Measurements from ENCODE around the gene ACRV1.

The ACRV1 gene

GRCh38 chr11:125690006-125690405 is 9.4 kb upstream of the ACRV1 start:
- Histone ChIP-seq H3K4me2 (ENCODE audit: low read length) (no peak overlapping the region), H3K9me3 (ENCODE audit: low read length) (no peaks in the 10 kb centered on the region), H3F3A (ENCODE audit: insufficient read depth, low read length) (no peaks in the 10 kb centered on the region), H3K9me2 (ENCODE audit: low read depth, low read length) (no peaks in the 10 kb centered on the region), H3K27ac (ENCODE audit: low read depth, low read length, poor library complexity, severe bottlenecking) (no peak overlapping the region), H3K79me2 (ENCODE audit: insufficient read depth, low read length) (no peaks in the 10 kb centered on the region), H3K36me3 (ENCODE audit: insufficient read depth, low read length) (no peaks in the 10 kb centered on the region), H3K27me3 (ENCODE audit: insufficient read depth, low read length) (no peaks in the 10 kb centered on the region), H3K4me1 (ENCODE audit: insufficient read depth, low read length, severe bottlenecking) (no peaks in the 10 kb centered on the region), H3K9ac (ENCODE audit: low read length) (no peak overlapping the region), H2AFZ (ENCODE audit: low read length) (no peak overlapping the region), H4K20me1 (ENCODE audit: insufficient read depth, low read length) (no peaks in the 10 kb centered on the region), H3K4me3 (ENCODE audit: low read depth, low read length, poor library complexity, severe bottlenecking) (no peak overlapping the region)
- no peak for TF ChIP-seq CTCF (IDR thresholded peaks at IDR 0.05; ENCODE audit: low read length)
- no peak for TF ChIP-seq EZH2 (IDR thresholded peaks at IDR 0.05; ENCODE audit: borderline replicate concordance, low read length)

- Histone ChIP-seq H3K9ac (ENCODE audit: low read length) (no peak overlapping the region), H3K27ac (ENCODE audit: low read depth, low read length, poor library complexity, severe bottlenecking) (no peak overlapping the region), H3K4me3 (ENCODE audit: low read depth, low read length, poor library complexity, severe bottlenecking) (no peak overlapping the region), H3F3A (ENCODE audit: insufficient read depth, low read length) (no peaks in the 10 kb centered on the region), H3K27me3 (ENCODE audit: insufficient read depth, low read length) (no peaks in the 10 kb centered on the region), H3K4me2 (ENCODE audit: low read length) (no peak overlapping the region), H3K9me2 (ENCODE audit: low read depth, low read length) (no peaks in the 10 kb centered on the region), H3K9me3 (ENCODE audit: low read length) (no peaks in the 10 kb centered on the region), H2AFZ (ENCODE audit: low read length) (no peak overlapping the region), H4K20me1 (ENCODE audit: insufficient read depth, low read length) (no peaks in the 10 kb centered on the region), H3K36me3 (ENCODE audit: insufficient read depth, low read length) (no peaks in the 10 kb centered on the region), H3K4me1 (ENCODE audit: insufficient read depth, low read length, severe bottlenecking) (no peaks in the 10 kb centered on the region), H3K79me2 (ENCODE audit: insufficient read depth, low read length) (no peaks in the 10 kb centered on the region)
- TF ChIP-seq CTCF (IDR thresholded peaks at IDR 0.05; ENCODE audit: low read length): no peak
- no peak for TF ChIP-seq EZH2 (IDR thresholded peaks at IDR 0.05; ENCODE audit: borderline replicate concordance, low read length)
Measured at GRCh38 chr11:125689274-125689859, 8.7 kb upstream of the ACRV1 start.

GRCh38 chr11:125688632-125689031 is 8.0 kb upstream of the ACRV1 start:
- Histone ChIP-seq H3K9me2 (ENCODE audit: low read depth, low read length) (no peaks in the 10 kb centered on the region), H3K27ac (ENCODE audit: low read depth, low read length, poor library complexity, severe bottlenecking) (no peak overlapping the region), H3K4me2 (ENCODE audit: low read length) (no peak overlapping the region), H3F3A (ENCODE audit: insufficient read depth, low read length) (no peaks in the 10 kb centered on the region), H2AFZ (ENCODE audit: low read length) (no peak overlapping the region), H3K9me3 (ENCODE audit: low read length) (no peaks in the 10 kb centered on the region), H3K4me1 (ENCODE audit: insufficient read depth, low read length, severe bottlenecking) (no peaks in the 10 kb centered on the region), H3K27me3 (ENCODE audit: insufficient read depth, low read length) (no peaks in the 10 kb centered on the region), H3K79me2 (ENCODE audit: insufficient read depth, low read length) (no peaks in the 10 kb centered on the region), H3K4me3 (ENCODE audit: low read depth, low read length, poor library complexity, severe bottlenecking) (no peak overlapping the region), H3K36me3 (ENCODE audit: insufficient read depth, low read length) (no peaks in the 10 kb centered on the region), H4K20me1 (ENCODE audit: insufficient read depth, low read length) (no peaks in the 10 kb centered on the region), H3K9ac (ENCODE audit: low read length) (no peak overlapping the region)
- TF ChIP-seq CTCF (IDR thresholded peaks at IDR 0.05; ENCODE audit: low read length): no peak
